ENCODE data around the gene KCTD11. TPM values are rescaled to one million over a fixed set of nuclear protein-coding genes. Genes with fewer than 3 reads are reported as not detected.

KCTD11 gene
- total and polyA plus RNA-seq, 10 of the 15 experiments (the other 5 are each of a cell fraction or from before 2014, with no cell fraction given): 0.05 to 7.3 (median 2.9) TPM

- peak; percentile 70; the same call in 1 of the 2 replicates for TF ChIP-seq SMAD5 (IDR thresholded peaks at IDR 0.05; ENCODE audit: low read depth)
- no peak for TF ChIP-seq REST (IDR thresholded peaks at IDR 0.05; ENCODE audit: low read depth, low read length)
- TF ChIP-seq MYB (IDR thresholded peaks at IDR 0.05; ENCODE audit: borderline replicate concordance, low read depth, low read length): no peak
- no peak for TF ChIP-seq WRNIP1 (IDR thresholded peaks at IDR 0.05; ENCODE audit: borderline replicate concordance, low read depth, low read length)
- TF ChIP-seq ZBTB11 (CRISPR knock-in tag; IDR thresholded peaks at IDR 0.05): no peak
- no peak for TF ChIP-seq JUND (IDR thresholded peaks at IDR 0.05; ENCODE audit: low read depth, low read length)
- peak; percentile 80 for TF ChIP-seq LARP7 (IDR thresholded peaks at IDR 0.05)
- TF ChIP-seq NFYA (IDR thresholded peaks at IDR 0.05; ENCODE audit: borderline replicate concordance, low read depth, low read length): no peak
- no peak for TF ChIP-seq STAT3 (IDR thresholded peaks at IDR 0.05; ENCODE audit: low read depth, low read length)
- TF ChIP-seq YBX1 (IDR thresholded peaks at IDR 0.05): no peak
- no peak for TF ChIP-seq SP1 (IDR thresholded peaks at IDR 0.05; ENCODE audit: low read depth, low read length)
- no peak for TF ChIP-seq EP300 (IDR thresholded peaks at IDR 0.05; ENCODE audit: borderline replicate concordance in 1 of 2, control insufficient read depth in 1 of 2, low read depth in 2 of 2, low read length in 2 of 2)
- TF ChIP-seq ZNF384 (IDR thresholded peaks at IDR 0.05; ENCODE audit: borderline replicate concordance, low read depth, low read length): no peak
- no peak for TF ChIP-seq SMC3 (IDR thresholded peaks at IDR 0.05; ENCODE audit: borderline replicate concordance, low read length)
- TF ChIP-seq CHD1 (IDR thresholded peaks at IDR 0.05; ENCODE audit: low read depth, low read length): no peak
- TF ChIP-seq MTA3 (IDR thresholded peaks at IDR 0.05; ENCODE audit: borderline replicate concordance, low read length): no peak
- no peak for TF ChIP-seq TARDBP (IDR thresholded peaks at IDR 0.05; ENCODE audit: borderline replicate concordance)
- TF ChIP-seq MEF2A (IDR thresholded peaks at IDR 0.05; ENCODE audit: insufficient read depth, low read depth, low read length): no peak
- peak; percentile 63; the same call in 1 of the 2 replicates for TF ChIP-seq RELB (IDR thresholded peaks at IDR 0.05; ENCODE audit: low read depth)
These were observed at the start of gene KCTD11 (continued) for GRCh38 chr17:7351665-7352502.

Data from GM12878 (cell line).